DMS79 treated with DMSO at 0.1 percent for 48 hours (cell line): ENCODE measurements around the gene MAPK13.

Experiments used
- DNase-seq: peaks from one replicate; lab custom pipeline; 2025; lab: John Stamatoyannopoulos, UW

MAPK13 gene

GRCh38 chr6:36150283-36150682 is 20.0 kb downstream of the MAPK13 start:
- DNase-seq: no peak

GRCh38 chr6:36154286-36154685 is 24.0 kb downstream of the MAPK13 start:
- peak; percentile 30 for DNase-seq

- no peak for DNase-seq
Measured at GRCh38 chr6:36155662-36156061, 25.3 kb downstream of the MAPK13 start.

- DNase-seq: no peak
Measured at GRCh38 chr6:36160147-36160760, 29.9 kb downstream of the MAPK13 start.

- DNase-seq: no peak
Measured at GRCh38 chr6:36169023-36170007, 39.0 kb downstream of the MAPK13 start.

- no peak for DNase-seq
Measured at GRCh38 chr6:36170704-36171103, 40.4 kb downstream of the MAPK13 start.

- DNase-seq: no peak
Measured at GRCh38 chr6:36171573-36171972, 41.3 kb downstream of the MAPK13 start.

GRCh38 chr6:36177166-36177565 is 46.9 kb downstream of the MAPK13 start:
- DNase-seq: no peak

GRCh38 chr6:36178544-36178943 is 48.2 kb downstream of the MAPK13 start:
- no peak for DNase-seq

GRCh38 chr6:36180126-36180525 is 49.8 kb downstream of the MAPK13 start:
- DNase-seq: no peak

GRCh38 chr6:36184311-36184710 is 54.0 kb downstream of the MAPK13 start:
- DNase-seq: no peak

- DNase-seq: no peak
Measured at GRCh38 chr6:36186199-36186598, 55.9 kb downstream of the MAPK13 start.

- no peak for DNase-seq
Measured at GRCh38 chr6:36187446-36187845, 57.1 kb downstream of the MAPK13 start.
